GM12865 (cell line): Measurements from ENCODE around the gene PRSS27.

Experiments
- DNase-seq: peaks from one replicate; pipeline ENCODE4 v3.0.0; 2010; ENCODE audit warnings: low read depth
- H3K4me3 ChIP-seq: 2 replicates; pipeline ENCODE4 v1.5.1; 2011; ENCODE audit warnings: mild to moderate bottlenecking, low read depth, low read length, control low read depth
- CTCF ChIP-seq: IDR thresholded peaks from 2 replicates; pipeline ENCODE4 v1.5.1; 2011; ENCODE audit warnings: low read length, control low read depth, low read depth, inconsistent platforms; ENCODE audit not compliant: insufficient read depth; ENCODE audit errors: missing control alignments

PRSS27 gene

GRCh38 chr16:2740476-2740875 lies 20.5 kb upstream of the PRSS27 start:
- DNase-seq: no peak
- no peak overlapping the region for H3K4me3 ChIP-seq
- no peak for TF ChIP-seq CTCF

GRCh38 chr16:2739625-2740430 lies 19.8 kb upstream of the PRSS27 start:
- no peak for TF ChIP-seq CTCF

GRCh38 chr16:2738615-2739014 lies 18.6 kb upstream of the PRSS27 start:
- DNase-seq: no peak
- H3K4me3 ChIP-seq: no peak overlapping the region
- no peak for TF ChIP-seq CTCF

More at GRCh38 chr16:2739625-2740430, 19.8 kb upstream of the PRSS27 start:
- no peak overlapping the region for H3K4me3 ChIP-seq
- no peak for DNase-seq

GRCh38 chr16:2737895-2738418 lies 17.9 kb upstream of the PRSS27 start:
- H3K4me3 ChIP-seq: no peak overlapping the region
- no peak for DNase-seq
- TF ChIP-seq CTCF: no peak

- TF ChIP-seq CTCF: no peak
- no peak overlapping the region for H3K4me3 ChIP-seq
Observed at GRCh38 chr16:2737238-2737605, 17.2 kb upstream of the PRSS27 start.

GRCh38 chr16:2736476-2737237 lies 16.6 kb upstream of the PRSS27 start:
- DNase-seq: no peak
- no peak for TF ChIP-seq CTCF
- H3K4me3 ChIP-seq: no peak overlapping the region

More at GRCh38 chr16:2737238-2737605, 17.2 kb upstream of the PRSS27 start:
- no peak for DNase-seq
